ENCODE measurements around the gene POLG.

DNA sequence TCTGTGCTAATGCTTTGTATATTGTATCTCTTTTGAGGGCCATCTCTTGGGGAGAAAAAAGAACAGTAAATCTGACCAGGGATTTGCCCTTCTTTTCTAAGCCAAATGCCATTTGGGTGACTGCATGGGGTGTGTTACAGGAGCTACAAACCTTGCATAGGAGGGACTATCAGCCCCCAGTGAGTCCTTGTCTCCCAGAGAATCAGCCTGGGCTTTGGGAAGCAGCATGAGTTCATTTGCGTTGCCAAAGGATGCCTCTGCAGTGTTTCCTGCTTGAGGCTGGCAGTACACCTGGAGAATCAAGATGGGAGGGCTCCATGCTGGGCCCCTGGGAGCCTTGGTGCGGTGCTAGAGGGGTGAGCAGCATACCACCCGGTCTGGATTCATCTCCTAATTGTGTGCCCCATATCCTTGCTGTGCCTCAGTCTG lies 49.6 kb upstream of the POLG start:
- TF ChIP-seq CTCF (optimal IDR thresholded peaks at IDR 0.05 in 1 of 3, IDR thresholded peaks at IDR 0.05 in 1 of 3, conservative IDR thresholded peaks at IDR 0.05 in 1 of 3; ENCODE audit: extremely low read depth in 1 of 3, insufficient read depth in 2 of 3, low read length in 3 of 3), result no peak
- peak; percentile 23 for TF ChIP-seq EZH2 (IDR thresholded peaks at IDR 0.05; ENCODE audit: low read length)
